OCI-LY1 (cell line): ENCODE measurements around the gene CLEC17A.

Experiments used
- H2AFZ ChIP-seq: fragments of 200-600 bp; sonication (generic), shearing (Covaris generic); 2 replicates; pipeline ENCODE4 v1.6.0; 2014; ENCODE audit warnings: antibody characterized with exemption, mild to moderate bottlenecking, low read length
- H3F3A ChIP-seq: fragments of 200-600 bp; sonication (generic), shearing (Covaris generic); 2 replicates; pipeline ENCODE4 v1.6.0; 2014; ENCODE audit warnings: mild to moderate bottlenecking, antibody characterized with exemption, low read length, moderate library complexity; ENCODE audit not compliant: insufficient read depth
- H3K27ac ChIP-seq: fragments of 200-600 bp; sonication (generic); 2 replicates; pipeline ENCODE4 v1.5.1; 2014; ENCODE audit warnings: low read length, mixed run types, mild to moderate bottlenecking, low read depth; ENCODE audit not compliant: poor library complexity, severe bottlenecking
- H3K27me3 ChIP-seq: fragments of 200-600 bp; sonication (generic); 2 replicates; pipeline ENCODE4 v1.6.0; 2014; ENCODE audit warnings: antibody characterized with exemption, mild to moderate bottlenecking, low read length, moderate library complexity; ENCODE audit not compliant: insufficient read depth
- H3K36me3 ChIP-seq: fragments of 200-600 bp; sonication (generic); 2 replicates; pipeline ENCODE4 v1.6.1; 2014; ENCODE audit warnings: mild to moderate bottlenecking, antibody characterized with exemption, low read length, moderate library complexity, mixed read lengths; ENCODE audit not compliant: insufficient read depth
- H3K4me1 ChIP-seq: fragments of 200-600 bp; sonication (generic); 2 replicates; pipeline ENCODE4 v1.5.1; 2014; ENCODE audit warnings: mild to moderate bottlenecking, low read length, moderate library complexity; ENCODE audit not compliant: insufficient read depth, severe bottlenecking
- H3K4me2 ChIP-seq: fragments of 200-600 bp; sonication (generic), shearing (Covaris generic); 2 replicates; pipeline ENCODE4 v1.6.1; 2014; ENCODE audit warnings: low read length
- H3K4me3 ChIP-seq: fragments of 200-600 bp; sonication (generic); 2 replicates; pipeline ENCODE4 v1.5.1; 2014; ENCODE audit warnings: low read length, low read depth, mild to moderate bottlenecking, mixed read lengths; ENCODE audit not compliant: poor library complexity, severe bottlenecking
- H3K79me2 ChIP-seq: fragments of 200-600 bp; shearing (Covaris generic); 2 replicates; pipeline ENCODE4 v1.6.1; 2016; ENCODE audit warnings: mixed run types, low read length, mixed read lengths; ENCODE audit not compliant: insufficient read depth
- H3K9ac ChIP-seq: fragments of 200-600 bp; sonication (generic), shearing (Covaris generic); 2 replicates; pipeline ENCODE4 v1.6.1; 2014; ENCODE audit warnings: mild to moderate bottlenecking, low read length, mixed read lengths
- H3K9me2 ChIP-seq: fragments of 200-600 bp; sonication (generic), shearing (Covaris generic); 2 replicates; pipeline ENCODE4 v1.6.1; 2014; ENCODE audit warnings: low read depth, mild to moderate bottlenecking, low read length, mixed read lengths
- H3K9me3 ChIP-seq: fragments of 200-600 bp; shearing (Covaris generic); 2 replicates; pipeline ENCODE4 v1.6.1; 2014; ENCODE audit warnings: low read length, mixed read lengths
- H4K20me1 ChIP-seq: fragments of 200-600 bp; sonication (generic), shearing (Covaris generic); 2 replicates; pipeline ENCODE4 v1.6.0; 2016; ENCODE audit warnings: mild to moderate bottlenecking, low read length; ENCODE audit not compliant: insufficient read depth
- EZH2 ChIP-seq: fragments of 200-600 bp; sonication (generic), shearing (Covaris generic); IDR thresholded peaks from 2 replicates; pipeline ENCODE4 v1.8.0; 2017; ENCODE audit warnings: borderline replicate concordance, mixed run types, mild to moderate bottlenecking, antibody characterized with exemption, low read length, moderate library complexity, mixed read lengths
- TF ChIP-seq, protein P1 (sequence below): fragments of 200-600 bp; sonication (generic), shearing (Covaris generic); IDR thresholded peaks from 2 replicates; pipeline ENCODE4 v1.5.1; 2017; ENCODE audit warnings: mild to moderate bottlenecking, antibody characterized with exemption, low read length, moderate library complexity, mixed read lengths

Gene CLEC17A

DNA sequence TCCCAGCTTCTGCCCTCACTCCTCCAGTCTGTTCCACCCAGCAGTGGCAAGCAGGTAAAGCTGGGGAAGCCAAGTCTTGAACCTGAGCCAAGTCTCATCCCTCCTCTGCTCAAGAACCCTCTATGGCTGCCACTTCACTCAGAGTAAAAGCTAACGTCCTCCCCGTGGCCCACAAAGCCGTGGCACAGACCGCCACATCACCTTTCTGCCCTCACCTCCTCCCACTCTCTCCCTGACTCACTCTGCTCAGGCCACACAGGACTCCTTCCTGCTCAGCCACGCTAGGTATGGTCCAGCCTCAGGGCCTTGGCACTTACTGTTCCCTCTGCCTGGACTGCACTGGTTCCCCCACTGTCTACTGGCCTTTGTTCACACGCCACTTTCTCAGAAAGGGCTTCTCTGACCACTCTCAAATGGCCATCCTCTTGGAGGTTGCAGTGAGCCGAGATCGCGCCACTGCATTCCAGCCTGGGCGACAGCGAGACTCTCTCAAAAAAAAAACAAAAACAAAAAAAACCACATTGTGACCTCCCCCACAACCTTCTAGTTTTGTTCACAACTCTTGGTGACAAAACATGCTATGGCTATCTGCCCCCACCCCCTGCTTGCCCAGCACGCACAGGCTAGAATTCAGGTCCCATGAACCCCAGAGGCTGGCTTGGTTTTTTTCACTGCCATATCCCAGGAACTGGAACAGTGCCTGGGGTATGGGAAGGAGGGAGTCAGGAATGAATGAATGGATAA lies 26.8 kb upstream of the CLEC17A start:
- Histone ChIP-seq H4K20me1 (no peaks in the 10 kb centered on the region), H3F3A (no peaks in the 10 kb centered on the region), H2AFZ (no peak overlapping the region), H3K36me3 (no peaks in the 10 kb centered on the region), H3K4me2 (peak overlapping the region; percentile 6; the same call in 1 of the 2 replicates), H3K9ac (no peak overlapping the region), H3K9me2 (no peaks in the 10 kb centered on the region), H3K27ac (no peak overlapping the region), H3K4me3 (no peak overlapping the region), H3K9me3 (no peaks in the 10 kb centered on the region), H3K4me1 (peaks cover 47% of the 10 kb centered on the region), H3K27me3 (no peaks in the 10 kb centered on the region), H3K79me2 (no peaks in the 10 kb centered on the region)
- TF ChIP-seq, protein P1, sequence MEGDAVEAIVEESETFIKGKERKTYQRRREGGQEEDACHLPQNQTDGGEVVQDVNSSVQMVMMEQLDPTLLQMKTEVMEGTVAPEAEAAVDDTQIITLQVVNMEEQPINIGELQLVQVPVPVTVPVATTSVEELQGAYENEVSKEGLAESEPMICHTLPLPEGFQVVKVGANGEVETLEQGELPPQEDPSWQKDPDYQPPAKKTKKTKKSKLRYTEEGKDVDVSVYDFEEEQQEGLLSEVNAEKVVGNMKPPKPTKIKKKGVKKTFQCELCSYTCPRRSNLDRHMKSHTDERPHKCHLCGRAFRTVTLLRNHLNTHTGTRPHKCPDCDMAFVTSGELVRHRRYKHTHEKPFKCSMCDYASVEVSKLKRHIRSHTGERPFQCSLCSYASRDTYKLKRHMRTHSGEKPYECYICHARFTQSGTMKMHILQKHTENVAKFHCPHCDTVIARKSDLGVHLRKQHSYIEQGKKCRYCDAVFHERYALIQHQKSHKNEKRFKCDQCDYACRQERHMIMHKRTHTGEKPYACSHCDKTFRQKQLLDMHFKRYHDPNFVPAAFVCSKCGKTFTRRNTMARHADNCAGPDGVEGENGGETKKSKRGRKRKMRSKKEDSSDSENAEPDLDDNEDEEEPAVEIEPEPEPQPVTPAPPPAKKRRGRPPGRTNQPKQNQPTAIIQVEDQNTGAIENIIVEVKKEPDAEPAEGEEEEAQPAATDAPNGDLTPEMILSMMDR: no peak
- TF ChIP-seq EZH2: no peak

- H3K79me2 ChIP-seq: no peaks in the 10 kb centered on the region
- H3K27ac ChIP-seq: no peak overlapping the region
- peak overlapping the region; percentile 6; the same call in 1 of the 2 replicates for H3K4me2 ChIP-seq
- H4K20me1 ChIP-seq: no peaks in the 10 kb centered on the region
- H3K36me3 ChIP-seq: no peaks in the 10 kb centered on the region
- no peaks in the 10 kb centered on the region for H3K9me3 ChIP-seq
- no peaks in the 10 kb centered on the region for H3K27me3 ChIP-seq
- H3F3A ChIP-seq: no peaks in the 10 kb centered on the region
- no peak overlapping the region for H2AFZ ChIP-seq
- peaks cover 45% of the 10 kb centered on the region for H3K4me1 ChIP-seq
- no peaks in the 10 kb centered on the region for H3K9me2 ChIP-seq
- no peak overlapping the region for H3K4me3 ChIP-seq
- TF ChIP-seq, protein P1: peak; percentile 96
- TF ChIP-seq EZH2: no peak
- no peak overlapping the region for H3K9ac ChIP-seq
These were observed 26.2 kb upstream of the CLEC17A start for GRCh38 chr19:14556662-14557188.

- Histone ChIP-seq H3K9me2 (no peaks in the 10 kb centered on the region), H3K79me2 (no peaks in the 10 kb centered on the region), H3K9ac (no peak overlapping the region; the same call in 1 of the 2 replicates), H3K36me3 (0 out of 2 replicates have a peak, but pooled peaks cover 1% of the 10 kb centered on the region), H3F3A (no peaks in the 10 kb centered on the region), H3K9me3 (no peaks in the 10 kb centered on the region), H4K20me1 (no peaks in the 10 kb centered on the region), H3K4me3 (no peak overlapping the region), H3K4me1 (peaks cover 39% of the 10 kb centered on the region), H3K27ac (peak overlapping the region; percentile 47), H3K4me2 (no peak overlapping the region; the same call in 1 of the 2 replicates), H3K27me3 (no peaks in the 10 kb centered on the region), H2AFZ (no peak overlapping the region)
- TF ChIP-seq, protein P1: no peak
- no peak for TF ChIP-seq EZH2
These were observed 24.4 kb upstream of the CLEC17A start for GRCh38 chr19:14558370-14559066.
